ENCODE results near the gene LSP1.
"Not testable (repeated sequence)": the region's sequence is repeated elsewhere in the genome, so short reads cannot be mapped to it uniquely, and the experiment has no call there.

LSP1 gene

GRCh38 chr11:1852877-1853276 is at the start of gene LSP1:
Gene LSP1 (plus strand): TSS chr11:1853084. CDS start chr11:1853145, 61 bp downstream.
- H3K9ac ChIP-seq (ENCODE audit: low read length in 5 of 5) = peak within 1 kb of the TSS in 1 of 5 donors; percentile 23
- H3K36me3 ChIP-seq (ENCODE audit: control insufficient read depth in 5 of 5, insufficient read depth in 5 of 5, low read length in 5 of 5) = no peaks in the 10 kb centered on the region
- peak within 1 kb of the TSS in 2 of 5 donors; percentile 36 to 47 for H3K4me3 ChIP-seq (ENCODE audit: low read depth in 1 of 5, low read length in 5 of 5)
- no peaks in the 10 kb centered on the region for H3K9me3 ChIP-seq (ENCODE audit: control insufficient read depth in 5 of 5, low read length in 5 of 5)
- H3K27me3 ChIP-seq (ENCODE audit: control insufficient read depth in 5 of 5, insufficient read depth in 4 of 5, low read length in 5 of 5) = peaks cover 0 to 3% (median 0%) of the 10 kb centered on the region in 5 donors
- no peak within 1 kb of the TSS for H3K27ac ChIP-seq (ENCODE audit: low read depth, low read length)
- H3K4me1 ChIP-seq (ENCODE audit: control insufficient read depth in 5 of 5, insufficient read depth in 5 of 5, low read length in 5 of 5) = peaks cover 0 to 34% (median 7%) of the 10 kb centered on the region in 5 donors

GRCh38 chr11:1803246-1803645 is 49.6 kb upstream of the LSP1 start:
- H3K27me3 ChIP-seq (ENCODE audit: control insufficient read depth in 5 of 5, insufficient read depth in 4 of 5, low read length in 5 of 5) = peaks cover 0 to 11% (median 8%) of the 10 kb centered on the region in 5 donors

GRCh38 chr11:1803835-1804519 is 48.9 kb upstream of the LSP1 start:
- not testable (repeated sequence) for H3K27me3 ChIP-seq (ENCODE audit: control insufficient read depth in 5 of 5, insufficient read depth in 4 of 5, low read length in 5 of 5); H3K9me3 ChIP-seq (ENCODE audit: control insufficient read depth in 5 of 5, low read length in 5 of 5); H3K9ac ChIP-seq (ENCODE audit: low read length in 5 of 5); H3K36me3 ChIP-seq (ENCODE audit: control insufficient read depth in 5 of 5, insufficient read depth in 5 of 5, low read length in 5 of 5); H3K27ac ChIP-seq (ENCODE audit: low read depth, low read length); H3K4me3 ChIP-seq (ENCODE audit: low read depth in 1 of 5, low read length in 5 of 5); H3K4me1 ChIP-seq (ENCODE audit: control insufficient read depth in 5 of 5, insufficient read depth in 5 of 5, low read length in 5 of 5)

More at GRCh38 chr11:1803246-1803645, 49.6 kb upstream of the LSP1 start:
- H3K36me3 ChIP-seq (ENCODE audit: control insufficient read depth in 5 of 5, insufficient read depth in 5 of 5, low read length in 5 of 5) = no peaks in the 10 kb centered on the region
- no peaks in the 10 kb centered on the region for H3K9me3 ChIP-seq (ENCODE audit: control insufficient read depth in 5 of 5, low read length in 5 of 5)
- H3K4me3 ChIP-seq (ENCODE audit: low read depth in 1 of 5, low read length in 5 of 5) = no peak overlapping the region
- no peak overlapping the region for H3K27ac ChIP-seq (ENCODE audit: low read depth, low read length)
- no peak overlapping the region for H3K9ac ChIP-seq (ENCODE audit: low read length in 5 of 5)
- H3K4me1 ChIP-seq (ENCODE audit: control insufficient read depth in 5 of 5, insufficient read depth in 5 of 5, low read length in 5 of 5) = no peaks in the 10 kb centered on the region

GRCh38 chr11:1805525-1805924 is 47.4 kb upstream of the LSP1 start:
- Histone ChIP-seq H3K27me3 (ENCODE audit: control insufficient read depth in 5 of 5, insufficient read depth in 4 of 5, low read length in 5 of 5) (peaks cover 0 to 10% (median 5%) of the 10 kb centered on the region in 5 donors), H3K9ac (ENCODE audit: low read length in 5 of 5) (no peak overlapping the region), H3K27ac (ENCODE audit: low read depth, low read length) (no peak overlapping the region), H3K9me3 (ENCODE audit: control insufficient read depth in 5 of 5, low read length in 5 of 5) (no peaks in the 10 kb centered on the region), H3K4me3 (ENCODE audit: low read depth in 1 of 5, low read length in 5 of 5) (no peak overlapping the region), H3K36me3 (ENCODE audit: control insufficient read depth in 5 of 5, insufficient read depth in 5 of 5, low read length in 5 of 5) (no peaks in the 10 kb centered on the region), H3K4me1 (ENCODE audit: control insufficient read depth in 5 of 5, insufficient read depth in 5 of 5, low read length in 5 of 5) (no peaks in the 10 kb centered on the region)

- Histone ChIP-seq H3K4me1 (ENCODE audit: control insufficient read depth in 5 of 5, insufficient read depth in 5 of 5, low read length in 5 of 5) (no peaks in the 10 kb centered on the region), H3K9ac (ENCODE audit: low read length in 5 of 5) (no peak overlapping the region), H3K4me3 (ENCODE audit: low read depth in 1 of 5, low read length in 5 of 5) (no peak overlapping the region), H3K9me3 (ENCODE audit: control insufficient read depth in 5 of 5, low read length in 5 of 5) (peaks cover 0 to 4% (median 0%) of the 10 kb centered on the region in 5 donors), H3K27ac (ENCODE audit: low read depth, low read length) (no peak overlapping the region), H3K36me3 (ENCODE audit: control insufficient read depth in 5 of 5, insufficient read depth in 5 of 5, low read length in 5 of 5) (no peaks in the 10 kb centered on the region), H3K27me3 (ENCODE audit: control insufficient read depth in 5 of 5, insufficient read depth in 4 of 5, low read length in 5 of 5) (peaks cover 0 to 8% (median 7%) of the 10 kb centered on the region in 5 donors)
Observed at GRCh38 chr11:1807264-1807995, 45.5 kb upstream of the LSP1 start.

- Histone ChIP-seq H3K9ac (ENCODE audit: low read length in 5 of 5) (no peak overlapping the region), H3K36me3 (ENCODE audit: control insufficient read depth in 5 of 5, insufficient read depth in 5 of 5, low read length in 5 of 5) (no peaks in the 10 kb centered on the region), H3K4me1 (ENCODE audit: control insufficient read depth in 5 of 5, insufficient read depth in 5 of 5, low read length in 5 of 5) (no peaks in the 10 kb centered on the region), H3K27ac (ENCODE audit: low read depth, low read length) (no peak overlapping the region), H3K9me3 (ENCODE audit: control insufficient read depth in 5 of 5, low read length in 5 of 5) (peaks cover 0 to 4% (median 0%) of the 10 kb centered on the region in 5 donors), H3K4me3 (ENCODE audit: low read depth in 1 of 5, low read length in 5 of 5) (no peak overlapping the region), H3K27me3 (ENCODE audit: control insufficient read depth in 5 of 5, insufficient read depth in 4 of 5, low read length in 5 of 5) (peaks cover 3 to 7% (median 6%) of the 10 kb centered on the region in 5 donors)
Observed at GRCh38 chr11:1810761-1811160, 42.1 kb upstream of the LSP1 start.

- Histone ChIP-seq H3K4me1 (ENCODE audit: control insufficient read depth in 5 of 5, insufficient read depth in 5 of 5, low read length in 5 of 5) (no peaks in the 10 kb centered on the region), H3K27me3 (ENCODE audit: control insufficient read depth in 5 of 5, insufficient read depth in 4 of 5, low read length in 5 of 5) (peaks cover 3 to 7% (median 5%) of the 10 kb centered on the region in 5 donors), H3K36me3 (ENCODE audit: control insufficient read depth in 5 of 5, insufficient read depth in 5 of 5, low read length in 5 of 5) (no peaks in the 10 kb centered on the region), H3K9ac (ENCODE audit: low read length in 5 of 5) (no peak overlapping the region), H3K4me3 (ENCODE audit: low read depth in 1 of 5, low read length in 5 of 5) (no peak overlapping the region), H3K9me3 (ENCODE audit: control insufficient read depth in 5 of 5, low read length in 5 of 5) (peaks cover 0 to 4% (median 0%) of the 10 kb centered on the region in 5 donors), H3K27ac (ENCODE audit: low read depth, low read length) (no peak overlapping the region)
Observed at GRCh38 chr11:1812274-1812673, 40.6 kb upstream of the LSP1 start.

GRCh38 chr11:1812801-1813200 is 40.1 kb upstream of the LSP1 start:
- no peak overlapping the region for H3K4me3 ChIP-seq (ENCODE audit: low read depth in 1 of 5, low read length in 5 of 5)
- H3K4me1 ChIP-seq (ENCODE audit: control insufficient read depth in 5 of 5, insufficient read depth in 5 of 5, low read length in 5 of 5) = no peaks in the 10 kb centered on the region
- peaks cover under 1 to 7% (median 3%) of the 10 kb centered on the region in 5 donors for H3K27me3 ChIP-seq (ENCODE audit: control insufficient read depth in 5 of 5, insufficient read depth in 4 of 5, low read length in 5 of 5)
- no peaks in the 10 kb centered on the region for H3K36me3 ChIP-seq (ENCODE audit: control insufficient read depth in 5 of 5, insufficient read depth in 5 of 5, low read length in 5 of 5)
- no peak overlapping the region for H3K27ac ChIP-seq (ENCODE audit: low read depth, low read length)
- H3K9me3 ChIP-seq (ENCODE audit: control insufficient read depth in 5 of 5, low read length in 5 of 5) = peaks cover 0 to 5% (median 1%) of the 10 kb centered on the region in 5 donors
- no peak overlapping the region for H3K9ac ChIP-seq (ENCODE audit: low read length in 5 of 5)

- not testable (repeated sequence) for H3K4me3 ChIP-seq (ENCODE audit: low read depth in 1 of 5, low read length in 5 of 5); H3K27ac ChIP-seq (ENCODE audit: low read depth, low read length); H3K9ac ChIP-seq (ENCODE audit: low read length in 5 of 5); H3K36me3 ChIP-seq (ENCODE audit: control insufficient read depth in 5 of 5, insufficient read depth in 5 of 5, low read length in 5 of 5); H3K4me1 ChIP-seq (ENCODE audit: control insufficient read depth in 5 of 5, insufficient read depth in 5 of 5, low read length in 5 of 5); H3K27me3 ChIP-seq (ENCODE audit: control insufficient read depth in 5 of 5, insufficient read depth in 4 of 5, low read length in 5 of 5)
- peaks cover 3 to 11% (median 5%) of the 10 kb centered on the region in 5 donors for H3K9me3 ChIP-seq (ENCODE audit: control insufficient read depth in 5 of 5, low read length in 5 of 5)
Observed at GRCh38 chr11:1813356-1813755, 39.5 kb upstream of the LSP1 start.

- H3K9me3 ChIP-seq (ENCODE audit: control insufficient read depth in 5 of 5, low read length in 5 of 5) = peaks cover 10 to 22% (median 12%) of the 10 kb centered on the region in 5 donors
- no peak overlapping the region for H3K27ac ChIP-seq (ENCODE audit: low read depth, low read length)
- no peak overlapping the region for H3K9ac ChIP-seq (ENCODE audit: low read length in 5 of 5)
- H3K27me3 ChIP-seq (ENCODE audit: control insufficient read depth in 5 of 5, insufficient read depth in 4 of 5, low read length in 5 of 5) = peaks cover 0 to 7% (median 3%) of the 10 kb centered on the region in 5 donors
- no peaks in the 10 kb centered on the region for H3K36me3 ChIP-seq (ENCODE audit: control insufficient read depth in 5 of 5, insufficient read depth in 5 of 5, low read length in 5 of 5)
- no peaks in the 10 kb centered on the region for H3K4me1 ChIP-seq (ENCODE audit: control insufficient read depth in 5 of 5, insufficient read depth in 5 of 5, low read length in 5 of 5)
- no peak overlapping the region for H3K4me3 ChIP-seq (ENCODE audit: low read depth in 1 of 5, low read length in 5 of 5)
Observed at GRCh38 chr11:1814691-1815090, 38.2 kb upstream of the LSP1 start.

All from subcutaneous abdominal adipose tissue (tissue), 5 donors.